ENCODE results near the gene NPC1. TPM values are rescaled to one million over a fixed set of nuclear protein-coding genes. Genes with fewer than 3 reads are reported as not detected.

NPC1 gene
- total RNA-seq, 1 experiment from 2014 or later = 38.3 TPM

GRCh38 chr18:23593720-23594119, 7.4 kb upstream of the NPC1 start:
- no peaks in the 10 kb centered on the region for H3K4me1 Mint-ChIP-seq
- ChIA-PET POLR2A (no interaction called here), CTCF (no interaction called here)
- H3K36me3 Mint-ChIP-seq = no peaks in the 10 kb centered on the region
- ATAC-seq (no peak), DNase-seq (ENCODE audit: low spot score) (no peak)
- H3K27ac Mint-ChIP-seq = no peak overlapping the region
- no peaks in the 10 kb centered on the region for H3K9me3 Mint-ChIP-seq
- no peak overlapping the region for H3K4me3 Mint-ChIP-seq
- H3K27me3 Mint-ChIP-seq (ENCODE audit: low read depth) = no peaks in the 10 kb centered on the region
- TF ChIP-seq NFE2L1 (CRISPR knock-in tag; IDR thresholded peaks at IDR 0.05) (no peak), STAT6 (CRISPR knock-in tag; conservative IDR thresholded peaks at IDR 0.05; ENCODE audit: low read depth) (no peak), NR2C2 (CRISPR knock-in tag; IDR thresholded peaks at IDR 0.05) (no peak), ARID4B (CRISPR knock-in tag; IDR thresholded peaks at IDR 0.05; ENCODE audit: borderline replicate concordance) (no peak), GRHL2 (CRISPR knock-in tag; IDR thresholded peaks at IDR 0.05; ENCODE audit: insufficient replicate concordance, severe bottlenecking) (no peak), CREM (CRISPR knock-in tag; IDR thresholded peaks at IDR 0.05) (no peak)

GRCh38 chr18:23592911-23593310, 6.6 kb upstream of the NPC1 start:
- Mint-ChIP-seq H3K27ac (no peak overlapping the region), H3K4me3 (no peak overlapping the region), H3K36me3 (no peaks in the 10 kb centered on the region), H3K4me1 (no peaks in the 10 kb centered on the region), H3K27me3 (ENCODE audit: low read depth) (no peaks in the 10 kb centered on the region), H3K9me3 (no peaks in the 10 kb centered on the region)
- POLR2A ChIA-PET = no interaction called here
- ATAC-seq = no peak
- CTCF ChIA-PET = no interaction called here
- no peak for DNase-seq (ENCODE audit: low spot score)
- no peak for TF ChIP-seq NFE2L1 (CRISPR knock-in tag; IDR thresholded peaks at IDR 0.05)
- no peak for TF ChIP-seq NR1H2 (CRISPR knock-in tag; IDR thresholded peaks at IDR 0.05)
- TF ChIP-seq ZNF671 (CRISPR knock-in tag; IDR thresholded peaks at IDR 0.05) = no peak
- TF ChIP-seq SMAD4 (CRISPR knock-in tag; IDR thresholded peaks at IDR 0.05) = no peak
- no peak for TF ChIP-seq AR (CRISPR knock-in tag; IDR thresholded peaks at IDR 0.05)
- TF ChIP-seq ESRRA (CRISPR knock-in tag; IDR thresholded peaks at IDR 0.05; ENCODE audit: borderline replicate concordance) = no peak
- no peak for TF ChIP-seq ZNF281 (CRISPR knock-in tag; IDR thresholded peaks at IDR 0.05)
- TF ChIP-seq ELF4 (CRISPR knock-in tag; IDR thresholded peaks at IDR 0.05; ENCODE audit: low read depth) = no peak
- TF ChIP-seq SOX15 (CRISPR knock-in tag; IDR thresholded peaks at IDR 0.05) = no peak
- TF ChIP-seq ERG (CRISPR knock-in tag; IDR thresholded peaks at IDR 0.05) = no peak
- no peak for TF ChIP-seq PRDM15 (CRISPR knock-in tag; IDR thresholded peaks at IDR 0.05)
